HG03565 (cell line): Measurements from ENCODE around the gene YPEL5.

Source experiments
- ATAC-seq: cut with Tn5 transposase; IDR thresholded peaks from one replicate; pipeline ENCODE4 v1.9.1; 2021; ENCODE audit warnings: mild to moderate bottlenecking, moderate library complexity; ENCODE audit not compliant: unreplicated experiment

YPEL5 gene

GRCh38 chr2:30164131-30164925 is 17.5 kb downstream of the YPEL5 start:
- ATAC-seq, result no peak

- peak; percentile 85 for ATAC-seq
Measured at GRCh38 chr2:30165050-30165520, 18.3 kb downstream of the YPEL5 start.

GRCh38 chr2:30165617-30166016 is 18.8 kb downstream of the YPEL5 start:
- ATAC-seq, result no peak

GRCh38 chr2:30172627-30173026 is 25.8 kb downstream of the YPEL5 start:
- ATAC-seq, result no peak

- no peak for ATAC-seq
Measured at GRCh38 chr2:30177440-30177839, 30.6 kb downstream of the YPEL5 start.

- ATAC-seq, result no peak
Measured at GRCh38 chr2:30177956-30178355, 31.1 kb downstream of the YPEL5 start.

- no peak for ATAC-seq
Measured at GRCh38 chr2:30178618-30179434, 32.0 kb downstream of the YPEL5 start.

- no peak for ATAC-seq
Measured at GRCh38 chr2:30179536-30179935, 32.7 kb downstream of the YPEL5 start.

- no peak for ATAC-seq
Measured at GRCh38 chr2:30180226-30180625, 33.4 kb downstream of the YPEL5 start.

- no peak for ATAC-seq
Measured at GRCh38 chr2:30181176-30181575, 34.4 kb downstream of the YPEL5 start.

GRCh38 chr2:30184035-30184434 is 37.2 kb downstream of the YPEL5 start:
- ATAC-seq, result no peak

- no peak for ATAC-seq
Measured at GRCh38 chr2:30185178-30185577, 38.4 kb downstream of the YPEL5 start.

GRCh38 chr2:30188292-30188691 is 41.5 kb downstream of the YPEL5 start:
- no peak for ATAC-seq

GRCh38 chr2:30190637-30191036 is 43.8 kb downstream of the YPEL5 start:
- ATAC-seq, result no peak

GRCh38 chr2:30191107-30191506 is 44.3 kb downstream of the YPEL5 start:
- ATAC-seq, result no peak

- ATAC-seq, result no peak
Measured at GRCh38 chr2:30191819-30192271, 45.0 kb downstream of the YPEL5 start.

GRCh38 chr2:30192314-30192713 is 45.5 kb downstream of the YPEL5 start:
- no peak for ATAC-seq

GRCh38 chr2:30193104-30193681 is 46.4 kb downstream of the YPEL5 start:
- ATAC-seq, result no peak

- no peak for ATAC-seq
Measured at GRCh38 chr2:30194421-30194820, 47.6 kb downstream of the YPEL5 start.

GRCh38 chr2:30195016-30195415 is 48.2 kb downstream of the YPEL5 start:
- no peak for ATAC-seq

- no peak for ATAC-seq
Measured at GRCh38 chr2:30197570-30198192, 50.9 kb downstream of the YPEL5 start.
